HS-5 (cell line): Measurements from ENCODE around the gene PCDHA5.
"Not testable (repeated sequence)": the region's sequence is repeated elsewhere in the genome, so short reads cannot be mapped to it uniquely, and the experiment has no call there.

ENCODE experiments used
- DNase-seq: peaks from one replicate; pipeline ENCODE4 v3.0.0-alpha.2; 2012; ENCODE audit warnings: low read depth

Gene PCDHA5

DNA sequence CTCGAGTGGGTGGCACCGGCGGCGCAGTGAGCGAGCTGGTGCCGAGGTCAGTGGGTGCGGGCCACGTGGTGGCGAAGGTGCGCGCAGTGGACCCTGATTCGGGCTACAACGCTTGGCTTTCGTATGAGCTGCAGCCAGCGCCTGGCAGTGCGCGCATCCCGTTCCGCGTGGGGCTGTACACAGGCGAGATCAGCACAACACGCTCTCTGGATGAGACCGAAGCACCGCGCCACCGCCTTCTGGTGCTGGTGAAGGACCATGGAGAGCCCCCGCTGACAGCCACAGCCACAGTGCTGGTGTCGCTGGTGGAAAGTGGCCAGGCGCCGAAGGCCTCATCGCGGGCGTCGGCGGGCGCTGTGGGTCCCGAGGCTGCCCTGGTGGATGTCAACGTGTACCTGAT is 2.1 kb downstream of the PCDHA5 start:
- DNase-seq, result no peak

DNA sequence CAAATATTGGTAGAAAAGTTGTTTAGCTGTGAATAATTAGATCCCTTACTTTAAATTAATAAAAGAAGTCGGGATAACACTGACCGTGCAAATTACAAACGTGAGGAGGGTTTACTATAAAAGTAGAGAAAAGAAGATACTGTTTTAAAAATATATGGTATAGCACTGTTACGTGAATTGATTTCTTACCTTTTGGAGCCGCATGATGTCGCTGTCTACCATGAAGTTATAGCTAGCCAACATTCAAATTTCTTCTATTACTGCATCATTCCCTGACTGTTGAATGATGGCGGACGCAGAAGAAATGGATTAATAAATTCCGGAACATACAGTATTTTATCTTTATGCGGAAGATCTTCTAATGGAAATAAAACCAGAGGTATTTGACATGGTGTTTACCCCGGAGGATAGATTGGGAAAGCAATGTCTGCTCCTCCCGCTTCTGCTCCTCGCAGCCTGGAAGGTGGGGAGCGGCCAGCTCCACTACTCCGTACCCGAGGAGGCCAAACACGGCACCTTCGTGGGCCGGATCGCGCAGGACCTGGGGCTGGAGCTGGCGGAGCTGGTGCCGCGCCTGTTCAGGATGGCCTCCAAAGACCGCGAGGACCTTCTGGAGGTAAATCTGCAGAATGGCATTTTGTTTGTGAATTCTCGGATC is 6.4 kb downstream of the PCDHA5 start, which contains the start of gene PCDHA6:
PCDHA6 (plus strand) TSS at position 257 of the 658 bp plus-strand sequence; CDS start at position 389, 132 bp downstream.
- DNase-seq, result no peak

DNA sequence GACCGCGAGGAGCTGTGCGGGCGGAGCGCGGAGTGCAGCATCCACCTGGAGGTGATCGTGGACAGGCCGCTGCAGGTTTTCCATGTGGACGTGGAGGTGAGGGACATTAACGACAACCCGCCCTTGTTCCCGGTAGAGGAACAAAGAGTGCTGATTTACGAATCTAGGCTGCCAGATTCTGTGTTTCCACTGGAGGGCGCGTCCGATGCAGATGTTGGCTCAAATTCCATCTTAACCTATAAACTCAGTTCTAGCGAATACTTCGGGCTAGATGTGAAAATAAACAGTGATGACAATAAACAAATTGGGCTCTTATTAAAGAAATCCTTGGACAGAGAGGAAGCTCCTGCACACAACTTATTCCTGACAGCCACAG is 6.9 kb downstream of the PCDHA5 start:
- DNase-seq, result no peak

DNA sequence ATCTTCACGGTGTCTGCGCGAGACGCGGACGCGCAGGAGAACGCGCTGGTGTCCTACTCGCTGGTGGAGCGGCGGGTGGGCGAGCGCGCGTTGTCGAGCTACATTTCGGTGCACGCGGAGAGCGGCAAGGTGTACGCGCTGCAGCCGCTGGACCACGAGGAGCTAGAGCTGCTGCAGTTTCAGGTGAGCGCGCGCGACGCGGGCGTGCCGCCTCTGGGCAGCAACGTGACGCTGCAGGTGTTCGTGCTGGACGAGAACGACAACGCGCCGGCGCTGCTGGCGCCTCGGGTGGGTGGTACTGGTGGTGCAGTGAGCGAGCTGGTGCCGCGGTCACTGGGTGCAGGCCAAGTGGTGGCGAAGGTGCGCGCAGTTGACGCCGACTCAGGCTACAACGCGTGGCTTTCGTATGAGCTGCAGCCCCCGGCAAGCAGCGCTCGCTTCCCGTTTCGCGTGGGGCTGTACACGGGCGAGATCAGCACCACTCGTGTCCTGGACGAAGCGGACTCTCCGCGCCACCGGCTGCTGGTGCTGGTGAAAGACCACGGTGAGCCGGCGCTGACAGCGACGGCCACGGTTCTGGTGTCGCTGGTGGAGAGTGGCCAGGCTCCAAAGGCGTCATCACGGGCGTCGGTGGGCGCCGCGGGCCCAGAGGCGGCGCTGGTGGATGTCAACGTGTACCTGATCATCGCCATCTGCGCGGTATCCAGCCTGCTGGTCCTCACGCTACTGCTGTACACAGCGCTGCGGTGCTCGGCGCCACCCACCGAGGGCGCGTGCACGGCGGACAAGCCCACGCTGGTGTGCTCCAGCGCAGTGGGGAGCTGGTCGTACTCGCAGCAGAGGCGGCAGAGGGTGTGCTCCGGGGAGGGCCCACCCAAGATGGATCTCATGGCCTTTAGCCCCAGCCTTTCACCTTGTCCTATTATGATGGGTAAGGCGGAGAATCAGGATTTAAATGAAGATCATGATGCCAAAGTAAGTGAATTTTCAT is 8.4 kb downstream of the PCDHA5 start:
- not testable (repeated sequence) for DNase-seq

DNA sequence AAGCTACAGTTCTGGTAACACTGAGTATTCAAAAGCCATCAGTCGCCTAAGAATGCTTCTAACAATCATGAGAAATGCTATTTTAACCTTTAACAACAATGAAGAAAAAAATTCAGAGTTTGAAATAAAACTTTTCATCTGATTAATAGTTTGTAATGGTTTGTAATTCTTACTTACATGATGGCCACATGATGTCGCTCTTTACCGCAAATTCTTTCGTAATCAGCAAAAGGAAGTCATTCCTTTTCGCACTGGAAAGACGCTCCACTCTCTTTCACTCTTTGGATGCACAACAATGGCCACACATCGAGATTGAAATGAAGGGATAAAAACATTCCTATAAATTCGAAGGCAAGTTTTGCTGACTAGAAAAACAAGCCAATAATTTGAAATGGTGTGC is 12.6 kb downstream of the PCDHA5 start, which contains the start of gene PCDHA7:
PCDHA7 (plus strand) TSS at position 277 of the 400 bp plus-strand sequence; CDS start at position 392, 115 bp downstream.
- DNase-seq, result no peak

DNA sequence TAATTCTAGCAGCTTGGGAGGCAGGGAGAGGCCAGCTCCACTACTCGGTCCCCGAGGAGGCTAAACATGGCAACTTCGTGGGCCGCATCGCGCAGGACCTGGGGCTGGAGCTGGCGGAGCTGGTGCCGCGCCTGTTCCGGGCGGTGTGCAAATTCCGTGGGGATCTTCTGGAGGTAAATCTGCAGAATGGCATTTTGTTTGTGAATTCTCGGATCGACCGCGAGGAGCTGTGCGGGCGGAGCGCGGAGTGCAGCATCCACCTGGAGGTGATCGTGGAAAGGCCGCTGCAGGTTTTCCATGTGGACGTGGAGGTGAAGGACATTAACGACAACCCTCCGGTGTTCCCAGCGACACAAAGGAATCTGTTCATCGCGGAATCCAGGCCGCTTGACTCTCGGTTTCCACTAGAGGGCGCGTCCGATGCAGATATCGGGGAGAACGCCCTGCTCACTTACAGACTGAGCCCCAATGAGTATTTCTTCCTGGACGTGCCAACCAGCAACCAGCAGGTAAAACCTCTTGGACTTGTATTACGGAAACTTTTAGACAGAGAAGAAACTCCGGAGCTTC is 13.1 kb downstream of the PCDHA5 start:
- DNase-seq, result not testable (repeated sequence)

DNA sequence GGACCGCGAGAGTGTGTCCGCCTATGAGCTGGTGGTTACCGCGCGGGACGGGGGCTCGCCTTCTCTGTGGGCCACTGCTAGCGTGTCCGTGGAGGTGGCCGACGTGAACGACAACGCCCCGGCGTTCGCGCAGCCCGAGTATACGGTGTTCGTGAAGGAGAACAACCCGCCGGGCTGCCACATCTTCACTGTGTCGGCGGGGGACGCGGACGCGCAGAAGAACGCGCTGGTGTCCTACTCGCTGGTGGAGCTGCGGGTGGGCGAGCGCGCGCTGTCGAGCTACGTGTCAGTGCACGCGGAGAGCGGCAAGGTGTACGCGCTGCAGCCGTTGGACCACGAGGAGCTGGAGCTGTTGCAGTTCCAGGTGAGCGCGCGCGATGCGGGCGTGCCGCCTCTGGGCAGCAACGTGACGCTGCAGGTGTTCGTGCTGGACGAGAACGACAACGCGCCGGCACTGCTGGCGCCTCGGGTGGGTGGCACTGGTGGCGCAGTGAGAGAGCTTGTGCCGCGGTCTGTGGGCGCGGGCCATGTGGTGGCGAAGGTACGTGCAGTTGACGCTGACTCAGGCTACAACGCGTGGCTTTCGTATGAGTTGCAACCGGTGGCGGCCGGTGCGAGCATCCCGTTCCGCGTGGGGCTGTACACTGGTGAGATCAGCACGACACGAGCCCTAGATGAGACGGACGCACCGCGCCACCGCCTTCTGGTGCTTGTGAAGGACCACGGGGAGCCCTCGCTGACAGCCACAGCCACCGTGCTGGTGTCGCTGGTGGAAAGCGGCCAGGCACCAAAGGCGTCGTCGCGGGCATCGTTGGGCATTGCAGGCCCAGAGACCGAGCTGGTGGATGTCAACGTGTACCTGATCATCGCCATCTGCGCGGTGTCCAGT is 14.5 kb downstream of the PCDHA5 start:
- no peak for DNase-seq

DNA sequence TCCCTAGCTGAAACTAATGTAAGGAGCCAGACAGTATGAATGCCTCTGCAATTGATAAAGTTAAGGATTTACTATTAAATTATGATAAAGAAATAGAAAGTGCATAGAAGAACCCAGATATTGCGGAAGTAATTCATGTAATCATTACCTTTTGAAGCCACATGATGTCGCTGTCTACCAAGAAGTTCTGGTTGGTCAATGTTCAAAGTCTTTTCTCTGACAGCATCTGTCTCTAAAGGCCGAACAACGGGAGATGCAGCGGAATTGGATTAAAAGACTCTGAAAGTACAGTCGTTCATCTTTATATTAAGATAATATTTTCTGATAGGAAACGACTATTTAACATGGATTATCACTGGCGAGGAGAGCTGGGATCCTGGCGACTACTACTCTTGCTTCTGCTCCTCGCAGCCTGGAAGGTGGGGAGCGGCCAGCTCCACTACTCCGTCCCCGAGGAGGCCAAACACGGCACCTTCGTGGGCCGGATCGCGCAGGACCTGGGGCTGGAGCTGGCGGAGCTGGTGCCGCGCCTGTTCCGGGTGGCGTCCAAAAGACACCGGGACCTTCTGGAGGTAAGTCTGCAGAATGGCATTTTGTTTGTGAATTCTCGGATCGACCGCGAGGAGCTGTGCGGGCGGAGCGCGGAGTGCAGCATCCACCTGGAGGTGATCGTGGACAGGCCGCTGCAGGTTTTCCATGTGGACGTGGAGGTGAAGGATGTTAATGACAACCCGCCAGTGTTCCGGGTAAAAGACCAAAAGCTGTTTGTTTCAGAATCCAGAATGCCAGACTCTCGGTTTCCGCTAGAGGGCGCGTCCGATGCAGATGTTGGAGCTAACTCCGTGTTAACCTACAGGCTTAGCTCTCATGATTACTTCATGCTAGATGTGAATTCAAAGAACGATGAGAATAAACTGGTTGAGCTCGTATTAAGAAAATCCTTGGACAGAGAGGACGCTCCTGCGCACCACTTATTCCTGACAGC is 19.9 kb downstream of the PCDHA5 start, which contains the start of gene PCDHA8:
PCDHA8 (plus strand) TSS at position 210 of the 985 bp plus-strand sequence; CDS start at position 345, 135 bp downstream.
- DNase-seq, result no peak

DNA sequence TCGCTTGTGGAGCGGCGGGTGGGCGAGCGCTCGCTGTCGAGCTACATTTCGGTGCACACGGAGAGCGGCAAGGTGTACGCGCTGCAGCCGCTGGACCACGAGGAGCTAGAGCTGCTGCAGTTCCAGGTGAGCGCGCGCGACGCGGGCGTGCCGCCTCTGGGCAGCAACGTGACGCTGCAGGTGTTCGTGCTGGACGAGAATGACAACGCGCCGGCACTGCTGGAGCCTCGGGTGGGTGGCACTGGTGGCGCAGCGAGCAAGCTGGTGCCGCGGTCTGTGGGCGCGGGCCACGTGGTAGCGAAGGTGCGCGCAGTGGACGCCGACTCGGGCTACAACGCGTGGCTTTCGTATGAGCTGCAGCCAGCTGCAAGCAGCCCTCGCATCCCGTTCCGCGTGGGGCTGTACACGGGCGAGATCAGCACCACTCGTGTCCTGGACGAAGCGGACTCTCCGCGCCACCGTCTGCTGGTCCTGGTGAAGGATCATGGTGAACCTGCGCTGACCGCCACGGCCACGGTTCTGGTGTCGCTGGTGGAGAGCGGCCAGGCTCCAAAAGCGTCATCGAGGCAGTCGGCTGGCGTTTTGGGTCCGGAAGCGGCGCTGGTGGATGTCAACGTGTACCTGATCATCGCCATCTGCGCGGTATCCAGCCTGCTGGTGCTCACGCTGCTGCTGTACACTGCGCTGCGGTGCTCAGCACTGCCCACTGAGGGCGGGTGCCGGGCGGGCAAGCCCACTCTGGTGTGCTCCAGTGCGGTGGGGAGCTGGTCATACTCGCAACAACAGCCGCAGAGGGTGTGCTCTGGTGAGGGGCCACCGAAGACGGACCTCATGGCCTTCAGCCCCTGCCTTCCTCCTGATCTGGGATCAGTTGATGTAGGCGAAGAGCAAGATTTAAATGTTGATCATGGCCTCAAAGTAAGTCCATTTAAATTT is 21.7 kb downstream of the PCDHA5 start:
- no peak for DNase-seq

DNA sequence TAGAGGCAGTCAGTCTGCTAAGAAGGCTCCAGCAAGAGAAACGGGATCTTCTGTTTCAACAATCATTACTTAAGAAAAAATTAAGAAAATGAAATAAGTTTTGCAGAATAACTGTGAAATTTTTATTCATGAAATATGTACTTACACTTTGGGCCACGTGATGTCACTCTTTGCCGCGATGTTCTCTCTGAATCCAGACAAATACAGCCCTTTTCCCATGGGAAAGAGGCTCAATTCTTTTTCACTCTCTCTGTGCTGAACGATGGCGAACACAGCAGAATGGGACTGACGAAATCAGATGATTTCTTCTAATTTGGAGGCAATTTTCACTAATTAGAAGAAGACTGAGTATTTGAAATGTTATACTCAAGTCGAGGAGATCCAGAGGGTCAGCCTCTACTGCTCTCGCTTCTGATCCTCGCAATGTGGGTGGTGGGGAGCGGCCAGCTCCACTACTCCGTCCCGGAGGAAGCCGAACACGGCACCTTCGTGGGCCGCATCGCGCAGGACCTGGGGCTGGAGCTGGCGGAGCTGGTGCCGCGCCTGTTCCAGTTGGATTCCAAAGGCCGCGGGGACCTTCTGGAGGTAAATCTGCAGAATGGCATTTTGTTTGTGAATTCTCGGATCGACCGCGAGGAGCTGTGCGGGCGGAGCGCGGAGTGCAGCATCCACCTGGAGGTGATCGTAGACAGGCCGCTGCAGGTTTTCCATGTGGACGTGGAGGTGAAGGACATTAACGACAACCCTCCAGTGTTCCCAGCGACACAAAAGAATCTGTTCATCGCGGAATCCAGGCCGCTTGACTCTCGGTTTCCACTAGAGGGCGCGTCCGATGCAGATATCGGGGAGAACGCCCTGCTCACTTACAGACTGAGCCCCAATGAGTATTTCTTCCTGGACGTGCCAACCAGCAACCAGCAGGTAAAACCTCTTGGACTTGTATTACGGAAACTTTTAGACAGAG is 27.0 kb downstream of the PCDHA5 start, which contains the start of gene PCDHA9:
PCDHA9 (plus strand) TSS at position 244 of the 964 bp plus-strand sequence; CDS start at position 358, 114 bp downstream.
- not testable (repeated sequence) for DNase-seq

DNA sequence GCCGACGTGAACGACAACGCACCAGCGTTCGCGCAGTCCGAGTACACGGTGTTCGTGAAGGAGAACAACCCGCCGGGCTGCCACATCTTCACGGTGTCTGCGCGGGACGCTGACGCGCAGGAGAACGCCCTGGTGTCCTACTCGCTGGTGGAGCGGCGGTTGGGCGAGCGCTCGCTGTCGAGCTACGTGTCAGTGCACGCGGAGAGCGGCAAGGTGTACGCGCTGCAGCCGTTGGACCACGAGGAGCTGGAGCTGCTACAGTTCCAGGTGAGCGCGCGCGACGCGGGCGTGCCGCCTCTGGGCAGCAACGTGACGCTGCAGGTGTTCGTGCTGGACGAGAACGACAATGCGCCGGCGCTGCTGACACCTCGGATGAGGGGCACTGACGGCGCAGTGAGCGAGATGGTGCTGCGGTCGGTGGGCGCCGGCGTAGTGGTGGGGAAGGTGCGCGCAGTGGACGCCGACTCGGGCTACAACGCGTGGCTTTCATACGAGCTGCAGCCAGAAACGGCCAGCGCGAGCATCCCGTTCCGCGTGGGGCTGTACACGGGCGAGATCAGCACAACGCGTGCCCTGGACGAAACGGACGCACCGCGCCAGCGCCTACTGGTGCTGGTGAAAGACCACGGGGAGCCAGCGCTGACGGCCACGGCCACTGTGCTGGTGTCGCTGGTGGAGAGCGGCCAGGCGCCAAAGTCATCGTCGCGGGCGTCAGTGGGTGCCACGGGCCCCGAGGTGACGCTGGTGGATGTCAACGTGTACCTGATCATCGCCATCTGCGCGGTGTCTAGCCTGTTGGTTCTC is 28.6 kb downstream of the PCDHA5 start:
- not testable (repeated sequence) for DNase-seq

DNA sequence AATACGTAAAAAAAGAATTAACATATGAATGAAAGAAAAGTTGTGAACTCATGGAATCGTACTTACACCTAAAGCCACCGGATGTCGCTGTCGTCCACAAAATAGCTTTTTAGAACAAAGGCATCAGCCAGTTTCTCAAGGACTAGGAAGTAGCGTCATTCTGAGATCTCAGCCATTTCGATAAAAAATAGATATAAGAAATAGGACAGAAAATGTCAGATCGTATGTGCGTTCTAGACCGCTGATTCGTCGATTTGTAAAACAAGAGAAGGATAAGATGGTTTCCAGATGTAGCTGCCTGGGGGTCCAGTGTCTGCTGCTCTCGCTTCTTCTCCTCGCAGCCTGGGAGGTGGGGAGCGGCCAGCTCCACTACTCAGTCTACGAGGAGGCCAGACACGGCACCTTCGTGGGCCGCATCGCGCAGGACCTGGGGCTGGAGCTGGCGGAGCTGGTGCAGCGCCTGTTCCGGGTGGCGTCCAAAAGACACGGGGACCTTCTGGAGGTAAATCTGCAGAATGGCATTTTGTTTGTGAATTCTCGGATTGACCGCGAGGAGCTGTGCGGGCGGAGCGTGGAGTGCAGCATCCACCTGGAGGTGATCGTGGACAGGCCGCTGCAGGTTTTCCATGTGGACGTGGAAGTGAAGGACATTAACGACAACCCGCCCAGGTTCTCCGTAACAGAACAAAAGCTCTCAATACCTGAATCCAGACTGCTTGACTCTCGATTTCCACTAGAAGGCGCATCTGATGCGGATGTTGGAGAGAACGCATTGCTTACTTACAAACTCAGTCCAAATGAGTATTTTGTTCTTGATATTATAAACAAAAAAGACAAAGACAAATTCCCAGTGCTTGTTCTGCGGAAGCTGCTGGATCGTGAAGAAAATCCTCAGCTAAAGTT is 34.6 kb downstream of the PCDHA5 start, which contains the start of gene PCDHA10:
PCDHA10 (plus strand) TSS at position 126 of the 903 bp plus-strand sequence; CDS start at position 278, 152 bp downstream.
- no peak for DNase-seq

DNA sequence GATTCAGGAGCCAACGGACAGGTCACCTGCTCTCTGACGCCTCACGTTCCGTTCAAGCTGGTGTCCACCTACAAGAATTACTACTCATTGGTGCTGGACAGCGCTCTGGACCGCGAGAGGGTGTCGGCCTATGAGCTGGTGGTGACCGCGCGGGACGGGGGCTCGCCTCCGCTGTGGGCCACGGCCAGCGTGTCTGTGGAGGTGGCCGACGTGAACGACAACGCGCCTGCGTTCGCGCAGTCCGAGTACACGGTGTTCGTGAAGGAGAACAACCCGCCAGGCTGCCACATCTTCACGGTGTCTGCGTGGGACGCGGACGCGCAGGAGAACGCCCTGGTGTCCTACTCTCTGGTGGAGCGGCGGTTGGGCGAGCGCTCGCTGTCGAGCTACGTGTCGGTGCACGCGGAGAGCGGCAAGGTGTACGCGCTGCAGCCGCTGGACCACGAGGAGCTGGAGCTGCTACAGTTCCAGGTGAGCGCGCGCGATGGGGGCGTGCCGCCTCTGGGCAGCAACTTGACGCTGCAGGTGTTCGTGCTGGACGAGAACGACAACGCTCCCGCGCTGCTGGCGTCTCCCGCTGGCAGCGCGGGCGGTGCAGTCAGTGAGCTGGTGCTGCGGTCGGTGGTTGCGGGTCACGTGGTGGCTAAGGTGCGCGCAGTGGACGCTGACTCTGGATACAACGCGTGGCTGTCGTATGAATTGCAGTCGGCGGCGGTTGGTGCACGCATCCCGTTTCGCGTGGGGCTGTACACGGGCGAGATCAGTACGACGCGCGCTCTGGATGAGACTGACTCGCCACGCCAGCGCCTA is 36.0 kb downstream of the PCDHA5 start:
- no peak for DNase-seq

DNA sequence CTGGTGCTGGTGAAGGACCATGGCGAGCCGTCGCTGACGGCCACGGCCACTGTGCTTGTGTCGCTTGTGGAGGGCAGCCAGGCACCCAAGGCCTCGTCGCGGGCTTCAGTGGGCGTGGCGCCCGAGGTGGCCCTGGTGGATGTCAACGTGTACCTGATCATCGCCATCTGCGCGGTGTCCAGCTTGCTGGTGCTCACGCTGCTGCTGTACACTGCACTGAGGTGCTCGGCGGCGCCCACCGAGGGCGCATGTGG is 36.5 kb downstream of the PCDHA5 start:
- no peak for DNase-seq
